Measurements from ENCODE around the gene STK38. TPM values are rescaled to one million over a fixed set of nuclear protein-coding genes. Genes with fewer than 3 reads are reported as not detected.

STK38 gene
- total RNA-seq, 5 donors from 2014 or later (not counting 1 experiment from before 2014, with no cell fraction given), result 90.3 to 164 (median 152) TPM

Other genes with a start within 250 kb of the STK38 start
- gene BNIP5, start 210.6 kb downstream of the STK38 start, total RNA-seq, result under 1 TPM in 1 of 5 donors, not detected in 4; 0.09 TPM
- gene ETV7, start 159.8 kb downstream of the STK38 start, total RNA-seq, result 1 to 10 TPM in 3 of 5 donors, under 1 TPM in 2; 0.44 to 3.3 (median 1.1) TPM
- under 1 TPM in 4 of 5 donors, not detected in 1; 0.13 to 0.44 (median 0.25) TPM for gene PXT1, start 104.6 kb downstream of the STK38 start, total RNA-seq
- gene KCTD20, start 104.5 kb downstream of the STK38 start, total RNA-seq, result 10 to 100 TPM; 29.7 to 39.8 (median 33.3) TPM
- gene SRSF3, start 46.9 kb upstream of the STK38 start, total RNA-seq, result 100 to 1,000 TPM; 322 to 546 (median 332) TPM
- 10 to 100 TPM in 4 of 5 donors, 1 to 10 TPM in 1; 9.6 to 88.9 (median 11.8) TPM for gene CDKN1A, start 131.2 kb upstream of the STK38 start, total RNA-seq
- gene RAB44, start 150.3 kb upstream of the STK38 start, total RNA-seq, result under 1 TPM in 4 of 5 donors, not detected in 1; 0.06 to 0.35 (median 0.09) TPM

Measured in T-cell (primary cell).